NAMALWA (cell line): ENCODE results near the gene LDHD.

Experiments
- DNase-seq: peaks from one replicate; pipeline ENCODE4 v3.0.0-alpha.2; 2015; ENCODE audit warnings: low spot score

The LDHD gene

DNA sequence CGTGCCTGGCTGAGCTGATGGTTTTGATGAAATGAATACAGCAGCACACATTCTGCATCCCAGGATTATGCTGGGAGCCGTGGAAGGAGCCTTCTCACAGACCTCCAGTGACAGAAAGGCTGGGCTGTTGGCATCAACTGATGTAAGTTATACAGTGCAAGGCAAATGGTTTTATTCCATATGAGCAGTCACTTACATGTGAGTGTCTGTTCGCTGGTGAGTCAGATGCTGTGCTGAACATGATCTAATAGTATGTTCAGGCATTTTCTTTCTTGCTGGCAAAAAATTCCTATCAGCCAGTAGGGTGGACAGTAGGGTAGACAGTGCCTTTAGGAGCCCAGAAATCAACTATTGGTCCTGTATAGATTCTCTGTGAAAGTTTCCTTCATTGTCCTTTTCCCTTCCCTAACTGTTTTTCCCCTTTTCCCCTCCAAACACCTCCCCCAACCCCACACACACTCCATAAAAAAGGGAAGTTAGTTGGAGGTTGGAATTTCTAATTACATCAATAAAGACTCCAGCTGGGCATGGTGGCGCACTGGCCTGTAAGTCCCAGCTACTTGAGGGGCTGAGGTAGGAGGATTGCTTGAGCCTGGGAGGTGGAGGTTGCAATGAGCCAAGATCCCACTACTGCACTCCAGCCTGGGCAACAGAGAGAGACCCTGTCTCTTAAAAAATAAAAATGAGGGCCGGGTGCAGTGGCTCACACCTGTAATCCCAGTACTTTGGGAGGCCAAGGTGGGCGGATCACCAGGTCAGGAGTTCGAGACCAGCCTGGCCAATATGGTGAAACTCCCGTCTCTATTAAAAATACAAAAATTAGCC, 36.2 kb downstream of the LDHD start:
- no peak for DNase-seq

DNA sequence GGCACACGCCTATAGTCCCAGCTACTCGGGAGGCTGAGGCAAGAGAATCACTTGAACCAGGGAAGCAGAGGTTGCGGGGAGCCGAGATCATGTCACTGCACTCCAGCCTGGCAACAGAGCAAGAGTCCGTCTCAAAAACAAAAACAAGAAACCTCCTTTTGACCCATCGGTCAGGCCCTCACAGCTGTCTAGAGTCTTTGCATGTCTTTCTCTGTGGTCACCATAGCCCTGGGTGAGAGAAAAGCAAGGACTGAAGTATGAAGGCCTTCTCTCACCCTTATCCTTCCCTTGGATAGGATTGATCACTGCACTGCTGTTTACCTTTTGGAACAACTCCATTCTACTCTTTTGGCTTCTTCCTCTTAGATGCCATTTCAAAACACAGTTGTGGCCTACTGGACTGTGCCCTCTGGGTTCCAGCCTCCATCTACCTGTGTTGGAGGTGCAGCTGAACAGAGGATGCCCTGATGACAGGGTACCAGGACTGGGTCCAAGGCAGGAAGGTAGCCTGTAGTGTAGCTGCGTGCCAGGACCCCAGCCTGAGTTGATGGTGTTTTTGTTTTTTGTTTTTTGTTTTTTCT, 37.1 kb downstream of the LDHD start:
- DNase-seq = no peak

DNA sequence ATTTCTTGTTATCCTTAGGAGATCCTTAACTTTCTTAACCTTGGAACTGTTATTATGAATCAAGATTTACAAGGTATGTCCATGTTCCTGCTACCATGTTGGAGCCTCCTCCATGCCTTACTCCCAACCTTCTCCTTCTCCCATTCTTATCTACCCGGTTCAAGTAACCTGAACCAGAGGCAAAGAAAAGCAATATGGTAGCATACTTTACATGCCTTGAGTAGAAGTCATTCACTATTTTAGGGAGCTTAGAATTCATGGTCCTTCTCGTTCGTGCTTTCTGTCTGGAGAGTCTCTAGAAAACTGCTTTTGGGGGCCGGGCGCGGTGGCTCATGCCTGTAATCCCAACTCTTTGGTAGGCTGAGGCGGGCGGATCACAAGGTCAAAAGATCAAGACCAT, 37.7 kb downstream of the LDHD start:
- no peak for DNase-seq

DNA sequence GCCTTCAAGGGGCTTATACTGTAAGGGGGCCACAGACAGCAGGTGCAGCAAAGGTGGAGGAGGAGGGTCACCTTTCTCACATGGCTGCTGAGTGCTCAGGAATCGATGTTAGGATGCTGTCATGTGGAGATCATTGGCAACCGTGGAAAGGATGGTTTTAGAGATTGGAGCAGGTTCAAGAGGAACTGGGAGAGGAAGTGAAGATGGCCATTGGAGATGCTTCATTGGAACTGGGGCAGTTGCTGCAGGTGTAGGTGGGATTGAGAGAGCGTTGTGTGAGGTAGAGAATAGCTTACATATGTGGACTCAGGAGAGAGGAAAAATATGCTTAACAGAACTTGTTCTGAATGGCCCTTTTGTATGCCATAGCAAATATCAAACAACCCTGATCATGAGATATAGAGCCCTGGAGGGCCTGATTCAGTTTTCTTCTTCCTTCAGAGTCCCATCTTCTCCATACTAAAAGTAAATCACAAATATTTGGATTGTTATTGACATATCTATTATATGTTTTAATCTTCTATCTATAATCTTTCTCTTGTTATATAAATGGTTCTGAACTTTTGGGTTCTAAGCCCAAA, 40.8 kb downstream of the LDHD start:
- no peak for DNase-seq

DNA sequence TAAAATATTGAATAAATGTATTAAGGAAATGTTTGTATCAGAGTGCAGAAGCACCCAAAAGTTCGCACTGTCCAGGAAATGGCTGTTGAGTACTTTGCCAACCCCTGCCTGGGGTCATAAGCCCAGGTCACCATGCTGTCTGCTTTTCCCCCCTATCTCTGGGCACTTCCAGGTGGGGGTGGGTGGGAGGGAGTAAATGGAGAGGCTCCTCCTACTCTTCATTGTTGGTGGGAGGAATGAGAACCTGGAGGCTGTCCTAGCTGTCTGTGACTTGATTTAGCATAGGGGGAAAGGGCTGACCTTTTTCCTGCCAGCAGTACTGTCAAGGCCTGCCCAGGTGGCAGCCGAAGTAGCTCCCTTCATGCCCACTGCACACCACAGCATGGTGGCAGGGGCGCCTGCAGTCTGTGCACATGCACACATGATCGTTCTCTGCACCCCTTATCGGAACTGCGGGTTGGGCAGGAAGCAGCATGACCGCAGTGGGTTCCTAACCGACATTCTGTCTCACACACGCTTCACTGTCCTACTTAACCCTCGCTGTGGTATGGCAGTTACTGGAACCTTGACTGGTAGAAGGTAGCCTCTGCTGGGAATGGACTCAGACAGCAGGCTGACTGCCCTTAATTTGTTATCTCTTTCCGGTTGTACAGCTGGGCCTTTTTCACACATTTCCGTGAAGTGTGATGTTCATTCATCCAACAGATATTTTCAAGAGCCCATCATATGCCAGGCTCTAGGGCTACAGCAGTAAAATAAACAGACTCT, 41.5 kb downstream of the LDHD start:
- DNase-seq = peak; percentile 84

DNA sequence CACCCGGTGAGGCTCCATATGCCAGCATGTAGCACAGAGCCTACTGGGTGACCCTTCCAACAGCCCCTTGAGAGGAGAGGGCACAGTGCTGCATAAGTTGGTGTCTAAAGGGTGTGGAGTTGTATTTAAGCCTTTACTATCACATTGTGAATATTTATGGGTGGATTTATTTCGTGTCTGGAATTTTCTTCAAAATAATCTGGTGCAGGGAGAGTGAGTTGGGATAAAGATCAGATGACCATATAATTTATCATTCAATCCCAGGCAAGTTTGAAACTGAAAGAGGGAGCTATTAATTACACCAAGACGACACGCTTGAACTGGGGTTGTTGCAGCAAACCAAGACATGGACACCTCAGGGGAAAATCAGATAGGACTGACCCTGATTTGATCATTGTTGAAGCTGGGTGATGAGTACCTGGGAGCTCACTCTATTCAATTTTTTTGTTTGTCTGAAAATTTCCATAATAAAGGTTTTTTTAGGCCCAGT, 42.2 kb downstream of the LDHD start:
- DNase-seq = no peak

DNA sequence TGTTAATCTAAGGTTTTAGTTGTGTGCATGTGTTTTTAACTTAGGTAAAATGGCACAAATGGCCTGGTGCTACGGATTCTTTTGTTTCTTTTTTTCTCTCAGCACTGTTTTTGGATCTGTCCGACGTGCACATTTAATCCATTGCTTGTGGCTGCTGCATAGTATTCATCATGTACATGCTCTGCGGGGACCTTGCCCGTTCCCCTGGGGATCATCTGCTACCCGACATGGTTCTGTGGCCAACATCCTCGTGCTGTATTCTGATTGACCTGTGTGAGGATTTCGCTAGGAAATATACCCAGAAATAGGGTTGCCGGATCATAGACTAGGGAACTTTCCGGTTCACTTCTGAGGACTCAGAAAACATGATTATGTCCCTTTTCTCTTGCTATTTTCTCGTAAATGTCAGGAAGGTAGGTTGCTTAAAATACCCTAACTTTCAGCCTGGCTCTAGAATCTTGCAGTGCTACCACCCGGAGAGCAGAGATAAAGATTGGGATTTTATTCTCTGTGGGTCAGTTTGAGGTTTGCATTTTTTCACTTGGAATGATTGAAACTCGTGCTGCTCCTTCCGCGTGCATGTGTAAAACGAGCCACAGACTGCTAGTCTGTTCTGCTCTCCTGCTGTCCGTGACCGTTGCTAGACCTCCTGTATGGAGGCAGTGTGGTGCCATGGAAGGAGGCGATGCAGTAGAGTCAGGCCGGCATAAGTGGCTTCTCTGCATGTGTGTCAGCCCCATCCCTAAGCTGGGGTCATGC, 42.9 kb downstream of the LDHD start:
- DNase-seq = no peak

DNA sequence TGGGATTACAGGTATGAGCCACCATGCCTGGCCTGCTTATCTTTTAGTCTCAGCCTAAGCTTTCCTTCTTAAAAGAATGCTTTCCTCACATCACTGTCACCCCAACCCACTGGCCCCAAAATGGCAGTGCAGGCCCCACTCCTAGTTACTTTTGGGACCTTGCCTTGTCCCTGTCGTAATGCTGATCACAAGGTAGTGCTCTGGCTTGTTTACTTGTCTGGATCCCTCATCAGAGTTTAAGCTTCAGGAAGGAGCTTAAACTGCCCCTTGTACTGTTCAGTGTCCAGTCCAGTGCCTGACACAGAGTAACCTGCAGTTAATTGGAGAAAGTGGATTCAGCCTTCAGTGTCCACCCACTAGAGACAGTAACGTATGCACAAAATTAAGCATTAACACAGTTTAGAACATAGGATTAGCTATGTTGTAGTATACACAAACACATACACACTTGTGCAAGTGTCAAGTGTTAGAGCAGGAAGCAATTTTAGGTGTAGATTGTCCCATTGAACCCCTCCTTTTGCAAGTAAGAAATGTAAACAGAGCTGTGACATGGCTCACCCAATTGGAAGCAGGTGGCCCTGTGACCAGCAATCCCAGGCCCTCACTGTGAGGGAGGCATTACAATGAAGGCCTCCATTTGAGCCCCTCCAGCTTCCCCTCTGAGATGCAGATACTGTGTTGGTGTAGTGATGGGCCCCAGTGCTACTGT, 44.2 kb downstream of the LDHD start:
- DNase-seq = no peak

DNA sequence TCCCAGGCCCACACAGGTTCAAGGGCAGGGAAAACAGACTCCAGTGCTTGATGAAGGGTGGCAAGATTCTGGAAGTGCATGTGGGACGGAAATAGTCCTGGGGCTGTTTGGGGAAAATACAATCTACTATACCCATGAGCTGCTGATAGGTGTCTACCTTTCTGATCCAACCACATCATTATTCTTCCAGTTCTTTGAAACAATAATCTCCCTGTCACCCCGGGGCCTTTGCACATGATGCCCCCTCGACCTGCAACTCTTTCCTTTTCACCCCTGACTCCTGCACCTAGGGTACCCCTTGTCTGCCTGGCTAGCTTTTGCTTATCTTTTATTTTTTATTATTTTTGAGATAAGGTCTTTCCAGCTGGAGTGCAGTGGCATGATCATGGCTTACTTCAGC, 45.0 kb downstream of the LDHD start:
- DNase-seq = no peak

DNA sequence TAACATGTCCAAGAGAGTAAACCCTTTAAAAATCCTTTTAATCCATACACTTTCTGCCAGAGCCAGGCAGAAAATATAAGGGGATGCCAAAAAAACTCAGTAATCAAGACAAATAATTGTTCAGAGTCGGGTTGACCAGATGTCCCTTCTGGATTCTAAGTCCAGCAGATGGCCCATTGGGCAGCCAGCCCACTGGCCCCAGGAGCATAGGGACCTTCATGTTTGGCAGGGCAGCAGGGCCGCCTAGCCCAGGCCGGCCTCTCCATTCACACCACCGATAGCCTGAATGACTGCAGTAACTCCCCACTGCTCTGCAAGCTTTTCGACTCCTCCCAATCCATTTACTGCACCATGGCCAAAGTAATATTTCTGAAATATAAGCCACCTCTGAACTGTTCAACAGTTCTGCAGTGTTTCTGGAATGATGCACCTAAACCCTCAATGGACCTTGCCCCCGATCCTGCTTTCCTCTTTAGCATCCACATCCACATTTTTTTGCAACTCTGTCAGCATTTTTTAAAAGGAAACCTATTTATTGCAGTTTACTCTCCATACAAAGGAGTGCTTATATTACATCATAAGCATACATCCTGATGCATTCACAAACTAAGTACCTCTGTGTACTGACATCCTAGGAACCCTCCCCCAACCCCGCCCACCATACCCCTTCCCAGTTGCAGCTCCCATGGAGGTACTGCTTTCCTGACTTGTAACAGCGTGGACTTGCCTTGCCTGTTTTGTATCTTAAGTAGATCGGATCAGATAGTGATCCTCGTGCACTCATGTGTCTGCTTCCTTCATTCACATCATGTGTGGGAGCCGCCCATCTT, 46.4 kb downstream of the LDHD start:
- DNase-seq = no peak

DNA sequence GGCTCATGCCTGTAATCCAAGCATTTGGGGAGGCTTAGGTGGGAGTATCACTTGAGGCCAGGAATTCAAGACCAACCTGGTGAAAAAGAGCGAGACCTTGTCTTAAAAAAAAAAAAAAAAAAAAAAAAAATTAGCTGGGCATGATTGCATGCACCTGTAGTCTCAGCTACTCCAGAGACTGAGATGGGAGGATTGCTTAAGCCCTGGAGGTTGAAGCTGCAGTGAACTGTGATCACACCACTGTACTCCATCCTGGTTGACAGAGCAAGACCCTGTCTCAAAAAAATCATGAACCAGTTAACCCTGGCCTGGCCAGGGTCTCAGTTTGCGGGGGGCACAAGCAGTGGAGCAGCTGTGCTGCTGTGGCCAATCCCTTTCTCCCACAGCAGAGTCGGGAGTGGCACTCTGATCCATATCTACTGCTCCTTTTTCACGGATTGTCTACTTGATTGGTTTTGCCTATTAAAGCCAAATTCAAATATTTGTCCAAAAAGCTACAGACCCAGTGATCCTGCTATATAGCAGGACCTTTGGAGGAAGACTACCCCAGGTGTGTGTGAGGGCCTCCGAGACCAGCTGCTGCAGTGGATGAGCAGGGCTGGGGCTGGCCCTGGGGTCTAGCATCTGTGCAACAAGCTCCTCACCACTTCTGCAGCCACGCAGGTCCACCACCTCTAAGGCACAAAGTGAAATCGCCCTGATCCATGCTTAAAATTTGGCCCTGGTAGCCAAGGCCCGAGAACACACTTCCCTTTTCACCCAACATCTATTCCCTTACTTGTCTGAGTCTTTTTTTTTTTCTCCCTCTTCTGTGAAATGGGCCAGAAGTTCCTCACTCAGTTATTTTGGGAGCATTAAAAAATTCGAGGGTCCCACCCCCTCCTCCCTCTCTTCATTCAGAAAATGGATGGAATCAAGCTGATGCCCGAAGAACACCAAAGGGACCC, 48.2 kb downstream of the LDHD start:
- DNase-seq = no peak

DNA sequence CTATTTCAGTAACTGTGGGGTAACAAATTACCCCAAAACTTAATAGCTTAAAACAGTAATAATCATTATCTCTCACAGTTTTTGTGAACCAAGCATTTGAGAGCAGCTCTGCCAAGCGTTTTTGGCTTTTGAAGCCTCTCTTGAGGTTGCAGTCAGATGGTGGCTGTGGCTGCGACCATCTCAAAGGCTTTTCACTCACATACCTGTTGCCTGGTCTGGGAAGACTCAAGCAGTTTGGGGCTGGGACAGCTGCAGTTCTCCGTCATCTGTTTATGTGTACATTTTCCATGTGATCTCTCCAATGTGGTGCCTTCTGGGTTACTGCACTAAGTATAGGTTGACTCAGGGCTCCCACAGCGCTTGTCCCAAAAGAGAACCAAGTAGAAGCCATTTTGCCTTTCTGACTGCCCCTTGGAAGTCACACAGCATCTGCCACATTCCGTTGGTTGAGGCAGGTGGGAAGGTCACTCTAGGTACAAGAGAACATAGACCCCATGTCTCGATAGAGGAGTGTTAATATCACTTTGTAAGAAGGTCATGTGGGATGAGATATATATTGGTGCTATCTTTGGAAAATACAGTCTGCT, 49.6 kb downstream of the LDHD start:
- no peak for DNase-seq

DNA sequence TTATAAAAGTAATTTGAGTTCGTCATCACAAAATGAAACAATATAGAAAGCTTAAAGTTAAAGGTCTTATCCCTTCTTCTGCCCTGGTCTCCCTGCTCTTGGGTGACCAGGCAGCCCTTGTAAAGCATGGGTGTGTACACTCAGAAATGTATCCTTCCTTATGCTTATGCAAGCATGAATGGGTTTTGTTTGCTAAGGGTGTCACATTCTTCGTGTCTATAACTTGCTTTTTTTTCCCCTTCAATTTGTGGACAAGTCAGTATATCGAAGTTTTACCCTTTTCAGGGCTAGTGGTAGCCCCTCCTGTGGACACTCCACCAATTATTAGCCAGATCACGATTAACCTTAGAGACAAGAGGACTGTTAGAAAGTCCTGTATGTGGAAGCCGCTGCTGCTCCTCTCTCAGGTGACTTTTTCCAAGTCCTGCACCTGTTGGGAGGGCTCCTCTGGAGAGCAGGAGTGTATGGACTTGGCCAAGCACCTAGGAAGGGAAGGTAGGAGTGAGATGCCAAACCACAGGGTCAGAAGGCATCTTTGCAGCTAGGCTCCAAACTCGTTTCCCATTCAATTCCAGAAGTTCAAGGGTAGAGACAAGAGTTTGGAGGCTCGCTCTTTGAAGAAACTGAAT, 50.9 kb downstream of the LDHD start:
- DNase-seq = no peak

DNA sequence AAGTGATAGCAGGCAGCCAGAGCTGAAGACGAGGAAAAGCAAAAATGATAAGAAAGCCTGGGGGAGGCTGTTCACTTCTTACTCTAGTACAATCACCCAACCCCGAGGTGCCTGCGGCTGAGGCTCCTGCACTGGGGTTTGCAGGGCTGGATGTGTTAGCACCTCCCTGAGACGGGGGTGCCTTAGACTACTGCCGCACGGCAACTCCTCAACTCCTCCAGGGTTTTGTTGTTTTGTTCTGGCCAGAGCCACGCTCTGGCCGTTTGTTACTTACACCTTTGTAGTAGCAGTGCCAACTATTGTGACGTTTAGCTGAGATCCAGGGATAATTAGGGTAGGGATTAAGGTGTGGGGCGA, 51.5 kb downstream of the LDHD start:
- DNase-seq = no peak

DNA sequence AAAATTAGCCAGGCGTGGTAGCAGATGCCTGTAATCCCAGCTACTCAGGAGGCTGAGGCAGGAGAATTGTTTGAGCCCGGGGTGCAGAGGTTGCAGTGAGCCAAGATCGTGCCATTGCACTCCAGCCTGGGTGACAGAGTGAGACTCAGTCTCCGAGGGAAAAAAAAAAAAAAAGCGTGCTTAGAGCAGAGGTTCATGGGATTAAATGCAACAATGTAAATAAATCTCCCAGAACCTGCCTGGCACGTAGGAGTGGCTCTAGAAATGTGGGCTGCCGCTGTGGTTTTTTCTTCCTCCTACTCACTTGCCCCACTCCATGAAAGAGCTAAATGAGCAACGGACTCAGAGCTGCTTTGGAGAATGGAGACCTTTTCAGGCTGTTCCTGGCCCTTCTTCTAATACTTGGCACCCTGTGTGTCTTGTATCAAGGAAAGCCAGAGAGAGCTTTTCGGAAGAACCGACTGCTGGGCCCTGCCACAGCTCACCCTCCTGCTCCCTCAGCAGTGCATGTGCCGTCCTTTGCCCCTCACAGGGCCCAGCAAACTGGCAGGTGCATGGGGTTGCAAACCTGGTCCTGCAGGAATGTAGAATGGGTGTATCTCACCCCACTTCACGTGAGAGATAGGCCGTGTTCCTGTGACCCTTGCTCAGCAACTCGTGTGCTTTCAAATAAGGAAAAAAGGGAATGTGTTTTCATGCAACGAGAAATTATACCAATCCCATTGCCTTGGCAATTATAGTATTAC, 52.0 kb downstream of the LDHD start:
- DNase-seq = no peak

DNA sequence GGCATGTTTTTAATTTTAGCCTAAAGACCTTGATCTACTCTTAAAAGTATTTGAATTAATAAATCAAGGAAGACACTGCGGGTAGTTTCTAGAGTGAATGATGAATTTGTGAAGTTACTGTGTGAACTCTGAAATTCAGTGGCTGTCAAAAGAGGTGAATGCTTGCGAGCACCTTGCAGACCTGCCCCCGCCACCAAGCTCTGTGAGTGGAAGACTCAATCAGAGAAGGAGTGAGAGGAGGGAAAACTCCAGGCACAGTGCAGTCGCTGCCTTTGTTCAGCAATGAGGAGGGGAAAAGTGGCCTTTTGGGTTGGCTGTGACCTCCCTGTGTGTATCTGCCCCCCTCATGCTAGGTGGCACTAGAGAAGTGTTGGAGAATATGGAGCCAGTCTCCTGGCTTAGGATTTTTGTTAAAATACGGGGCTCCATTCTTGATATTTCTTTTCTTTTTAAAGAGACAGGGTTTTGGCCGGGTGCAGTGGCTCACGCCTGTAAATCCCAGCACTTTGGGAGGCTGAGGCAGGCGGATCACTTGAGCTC, 53.0 kb downstream of the LDHD start:
- no peak for DNase-seq

DNA sequence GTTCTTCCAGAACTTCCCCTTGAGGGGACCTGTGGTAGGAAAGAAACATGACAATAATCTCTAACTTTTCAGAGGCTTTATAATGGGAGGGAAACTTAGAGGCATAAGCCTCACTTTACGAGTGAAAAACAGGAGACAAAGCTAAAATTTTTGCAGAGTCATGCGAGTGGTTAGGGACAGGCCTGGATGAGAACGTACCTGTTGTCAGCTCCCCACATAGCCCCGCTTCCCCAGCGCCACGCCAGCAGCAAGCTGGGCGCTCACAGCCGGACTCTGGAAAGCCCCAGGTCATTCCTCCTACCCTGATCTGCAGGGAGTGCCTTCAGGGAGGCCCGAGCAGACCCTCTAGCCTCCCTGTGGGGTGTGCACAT, 53.6 kb downstream of the LDHD start:
- no peak for DNase-seq
